Measurements from ENCODE around the gene FAM171A1. TPM values are rescaled to one million over a fixed set of nuclear protein-coding genes. Genes with fewer than 3 reads are reported as not detected.
A peak's percentile ranks its signal among the peaks of the same experiment; 100 is the strongest.
"Not testable (repeated sequence)": the region's sequence is repeated elsewhere in the genome, so short reads cannot be mapped to it uniquely, and the experiment has no call there.

The FAM171A1 gene
- 11.5 and 34.9 TPM in 2 replicates for total RNA-seq

DNA sequence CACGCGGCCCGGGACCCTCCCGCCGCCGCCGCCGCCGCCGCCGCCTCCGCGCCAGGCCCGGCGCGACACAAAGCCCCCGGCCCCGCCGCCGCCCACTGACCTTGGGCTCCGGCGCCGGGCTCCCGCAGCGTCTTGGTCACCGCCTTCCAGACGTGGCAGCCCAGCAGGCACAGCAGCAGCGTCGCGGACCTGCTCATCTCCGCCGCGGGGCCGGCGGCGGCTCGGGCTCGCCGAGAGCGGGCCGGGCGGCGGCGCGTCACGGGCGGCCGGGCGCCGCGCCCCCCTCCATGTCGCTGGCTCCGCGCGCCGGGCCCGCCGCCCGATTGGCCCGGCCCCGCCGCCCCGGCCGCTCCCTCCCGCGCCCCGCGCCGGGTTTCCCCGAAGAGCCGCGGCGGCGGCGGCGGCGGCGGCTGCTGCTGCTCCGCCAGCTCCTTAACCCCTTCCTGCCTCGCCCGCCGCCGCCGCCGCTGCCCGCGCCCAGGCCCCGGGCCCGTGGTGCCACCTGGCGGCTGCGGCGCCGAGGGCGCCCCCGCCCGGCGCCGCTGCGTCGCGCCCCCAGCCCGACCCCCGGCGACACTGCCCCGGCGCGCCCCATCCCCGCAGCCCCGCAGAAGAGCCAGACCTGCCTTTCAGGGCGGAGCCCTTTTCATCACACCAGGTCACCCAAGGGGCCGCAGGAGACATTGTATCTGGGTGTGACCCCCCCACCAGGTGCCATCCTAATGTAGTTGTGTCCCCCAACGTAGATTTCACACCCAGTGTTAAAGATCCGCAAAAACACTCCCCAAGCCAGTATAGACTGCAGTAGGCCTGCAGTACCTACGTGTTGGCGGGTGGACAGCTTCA lies at the start of gene FAM171A1:
Gene FAM171A1, minus strand, starts transcription at position 434 of the 846 bp plus-strand sequence. Its CDS starts 237 bp downstream, at position 197.
- no peak for DNase-seq (ENCODE audit: low read depth)

DNA sequence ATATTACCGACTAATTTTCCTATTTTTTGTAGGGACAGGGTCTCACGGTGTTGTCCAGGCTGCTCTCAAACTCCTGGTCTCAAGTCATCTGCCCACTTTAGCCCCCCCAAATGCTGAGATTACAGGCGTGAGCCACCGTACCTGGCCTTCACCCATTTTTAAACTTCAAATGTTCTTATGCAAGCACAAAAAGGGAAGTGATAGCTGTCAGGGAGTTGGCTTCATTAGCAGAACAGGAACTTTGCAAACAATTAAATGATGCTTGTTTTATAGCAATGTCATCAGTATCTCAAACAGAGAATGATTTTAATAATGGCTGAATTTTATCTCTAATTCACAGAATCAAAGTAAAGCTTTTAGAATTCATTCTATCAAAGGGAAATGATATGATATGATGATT lies 49.8 kb upstream of the FAM171A1 start:
- DNase-seq (ENCODE audit: low read depth): no peak

DNA sequence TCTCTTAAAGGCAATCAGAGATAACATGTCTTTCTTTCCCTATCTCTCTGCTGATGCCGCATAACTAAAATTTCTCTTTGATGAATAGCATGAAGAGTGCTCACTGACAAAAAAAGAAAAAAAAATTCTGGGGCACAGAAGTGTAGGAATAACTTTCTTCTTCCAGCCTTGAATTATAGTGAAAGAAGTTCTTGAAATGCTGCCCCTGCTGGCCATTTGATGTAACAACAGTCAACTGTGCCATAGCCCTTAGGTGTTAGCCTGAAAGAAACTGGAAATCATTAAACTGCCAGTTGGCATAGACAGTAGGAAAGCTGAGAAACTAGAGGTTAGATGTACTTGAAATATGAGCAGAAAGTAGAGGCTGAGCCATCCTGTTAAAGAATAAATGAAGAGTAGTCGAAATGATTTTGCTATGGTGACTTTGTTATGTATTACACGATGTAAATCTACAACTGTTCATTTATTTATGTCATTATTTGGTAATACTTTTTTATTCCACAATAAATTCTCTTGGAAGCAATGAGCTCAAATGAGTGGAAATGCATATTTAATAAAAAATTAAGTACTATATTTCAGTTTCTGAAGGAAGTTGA lies 48.3 kb upstream of the FAM171A1 start:
- peak; percentile 69 for DNase-seq (ENCODE audit: low read depth)

DNA sequence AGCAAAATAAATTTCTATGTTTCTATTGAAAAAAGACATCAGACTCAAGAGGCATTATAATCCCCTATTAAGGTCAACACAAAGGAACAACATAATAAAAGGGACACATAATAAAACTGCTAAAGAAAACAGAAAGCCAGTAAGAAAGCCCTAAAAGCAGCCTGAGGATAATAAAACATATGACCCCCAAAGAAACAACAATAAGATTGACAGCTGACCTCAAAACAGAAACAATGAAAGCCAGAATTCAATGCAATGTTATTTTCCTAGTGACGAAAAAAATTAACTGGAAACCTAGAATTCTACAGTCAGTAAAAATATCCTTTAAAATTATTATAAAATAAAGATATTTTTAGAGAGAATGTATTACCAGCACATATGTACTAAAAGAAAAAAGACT lies 44.9 kb upstream of the FAM171A1 start:
- no peak for DNase-seq (ENCODE audit: low read depth)

DNA sequence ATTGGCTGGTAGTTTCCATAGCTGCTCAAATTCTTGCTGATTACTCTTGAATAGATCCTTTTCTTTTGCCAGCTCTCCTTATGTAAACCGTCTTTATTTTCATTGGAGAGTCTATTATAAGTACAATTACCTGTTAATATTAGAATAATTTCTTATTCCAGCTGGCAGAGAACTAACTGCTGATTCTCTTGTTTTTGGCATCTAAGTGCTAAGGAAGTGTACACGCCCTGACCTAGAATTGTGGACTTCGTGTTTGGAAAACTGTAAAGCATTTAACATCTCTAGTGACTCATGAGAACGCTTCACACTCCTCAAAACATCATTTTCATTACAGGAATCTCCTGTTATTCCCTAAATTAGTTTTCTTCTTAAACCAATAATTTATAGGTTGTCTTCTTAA lies 39.9 kb upstream of the FAM171A1 start:
- DNase-seq (ENCODE audit: low read depth): no peak

DNA sequence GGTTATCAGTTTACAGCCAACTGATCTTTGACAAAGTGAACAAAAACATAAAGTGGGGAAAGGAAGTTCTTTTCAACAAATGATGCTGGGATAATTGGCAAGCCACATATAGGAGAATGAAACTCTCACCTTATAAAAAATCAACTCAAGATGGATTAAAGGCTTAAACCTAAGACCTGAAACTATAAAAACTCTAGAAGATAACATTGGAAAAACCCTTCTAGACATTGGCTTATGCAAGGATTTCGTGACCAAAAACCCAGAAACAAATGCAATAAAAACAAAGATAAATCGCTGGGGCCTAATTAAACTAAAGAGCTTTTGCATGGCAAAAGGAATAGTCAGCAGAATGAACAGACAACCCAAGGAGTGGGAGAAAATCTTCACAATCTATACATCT lies 38.3 kb upstream of the FAM171A1 start:
- DNase-seq (ENCODE audit: low read depth): not testable (repeated sequence)

DNA sequence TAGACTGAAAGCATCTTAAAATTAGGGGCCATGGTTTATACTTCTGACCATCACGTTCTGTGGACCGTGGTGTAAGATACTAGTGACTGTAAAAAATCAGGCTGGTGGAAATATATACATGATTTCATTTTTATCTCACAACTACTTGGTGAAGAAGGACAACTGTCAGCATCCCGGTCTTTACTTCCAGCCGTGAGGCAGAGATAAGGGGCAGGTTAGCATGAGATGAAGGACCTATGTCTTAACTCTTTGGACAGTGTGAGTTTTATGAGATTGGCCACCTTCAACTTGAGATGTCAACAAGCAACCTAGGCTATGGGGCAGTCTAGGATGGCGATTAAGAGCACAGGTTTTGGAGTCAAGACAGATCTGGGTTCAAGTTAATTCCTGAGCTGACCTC lies 37.5 kb upstream of the FAM171A1 start:
- no peak for DNase-seq (ENCODE audit: low read depth)

GRCh38 chr10:15405319-15405718 lies 34.2 kb upstream of the FAM171A1 start:
- DNase-seq (ENCODE audit: low read depth): no peak

DNA sequence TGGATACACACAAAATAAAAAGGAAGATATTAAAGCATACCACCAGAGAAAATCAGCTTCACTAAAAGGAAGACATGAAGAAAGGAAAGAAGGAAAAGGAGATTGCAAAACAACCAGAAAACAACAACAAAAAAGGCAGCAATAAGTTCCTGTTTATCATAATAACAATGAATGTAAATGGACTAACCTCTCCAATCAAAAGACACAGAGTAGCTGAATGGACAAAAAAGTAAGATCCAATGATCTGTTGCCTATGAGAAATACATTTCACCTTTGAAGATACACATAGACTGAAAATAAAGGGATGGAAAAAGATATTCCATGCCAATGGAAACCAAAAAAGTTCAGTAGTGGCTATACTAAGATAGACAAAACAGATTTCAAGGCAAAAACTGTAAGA lies 30.3 kb upstream of the FAM171A1 start:
- DNase-seq (ENCODE audit: low read depth): no peak

- DNase-seq (ENCODE audit: low read depth): not testable (repeated sequence)
Measured at GRCh38 chr10:15400461-15400860, 29.4 kb upstream of the FAM171A1 start.

DNA sequence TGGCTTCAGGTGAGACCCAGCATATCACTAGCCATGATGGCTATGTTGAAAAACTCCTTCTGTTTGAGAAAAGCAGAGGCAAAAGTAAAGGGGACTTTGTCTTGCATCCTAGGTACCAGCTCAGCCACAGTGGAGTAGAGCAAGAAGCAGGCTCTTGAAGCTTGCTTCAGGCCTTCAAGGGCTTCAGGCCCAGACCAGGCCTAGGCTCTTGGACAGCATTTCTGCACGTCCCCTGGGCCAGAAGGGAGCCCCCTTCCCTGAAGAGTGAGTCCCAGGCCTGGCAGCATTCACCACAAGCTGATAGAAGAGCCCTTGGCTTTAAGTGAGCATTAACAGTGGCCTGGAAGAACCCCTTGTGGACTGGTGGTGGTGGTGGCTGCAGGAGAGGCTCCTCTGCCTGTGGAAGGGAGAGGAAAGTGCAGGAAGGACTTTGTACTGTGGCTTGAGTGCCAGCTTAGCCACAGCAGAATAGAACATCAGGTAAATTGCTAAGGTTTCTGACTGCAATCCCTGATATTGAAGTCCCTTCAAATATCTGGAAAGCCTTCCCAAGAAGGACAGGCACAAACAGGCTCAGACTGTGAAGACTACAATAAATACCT lies 28.1 kb upstream of the FAM171A1 start:
- DNase-seq (ENCODE audit: low read depth): no peak

DNA sequence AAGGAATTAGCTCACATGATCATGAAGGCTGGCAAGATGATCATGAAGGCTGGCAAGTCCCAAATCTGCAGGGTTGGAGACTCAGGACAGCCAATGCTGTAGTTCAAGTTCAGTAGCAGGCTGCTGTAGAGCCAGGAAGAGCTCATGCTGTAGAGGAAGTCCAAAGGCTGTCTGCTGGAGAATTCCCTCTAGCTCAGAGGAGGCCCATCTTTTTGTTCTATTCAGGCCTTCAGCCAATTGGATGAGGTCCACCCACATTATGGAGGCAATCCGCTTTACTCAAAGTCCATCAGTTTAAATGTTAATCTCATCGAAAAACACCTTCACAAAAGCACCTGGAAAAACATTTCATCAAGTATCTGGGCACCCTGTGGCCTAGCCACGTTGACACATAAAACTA lies 24.8 kb upstream of the FAM171A1 start:
- no peak for DNase-seq (ENCODE audit: low read depth)

DNA sequence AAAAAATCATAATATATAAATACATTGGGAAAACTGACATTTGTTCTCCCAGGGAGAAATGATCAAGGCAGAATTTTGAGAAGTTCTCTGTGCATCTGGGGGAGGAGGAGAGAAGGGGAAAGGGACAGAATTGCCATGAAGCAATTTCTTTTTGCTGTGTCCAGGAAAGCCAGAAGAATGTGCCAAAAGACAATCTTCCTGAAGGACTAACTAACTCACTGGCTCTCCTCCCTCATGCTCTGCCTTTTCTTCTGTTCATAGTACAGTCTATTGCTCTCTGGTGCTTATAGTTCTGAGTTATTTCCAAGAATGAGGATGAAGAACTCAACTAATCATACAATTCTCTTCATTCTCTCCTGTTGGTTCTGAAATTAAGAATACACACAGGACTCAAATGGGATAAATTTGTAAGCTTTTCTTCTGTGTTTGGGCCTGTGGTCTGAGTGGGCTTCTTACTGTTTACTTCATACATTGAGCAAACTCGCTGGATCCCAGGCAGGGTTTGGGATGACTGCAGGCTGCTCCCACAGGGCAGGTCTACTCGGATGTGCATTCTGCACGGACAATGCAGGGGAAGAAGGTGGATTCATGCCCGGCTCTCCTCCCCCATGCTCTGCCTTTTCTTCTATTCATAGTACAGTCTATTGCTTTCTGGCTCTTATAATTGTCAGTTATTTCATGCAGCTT lies 22.2 kb upstream of the FAM171A1 start:
- no peak for DNase-seq (ENCODE audit: low read depth)

DNA sequence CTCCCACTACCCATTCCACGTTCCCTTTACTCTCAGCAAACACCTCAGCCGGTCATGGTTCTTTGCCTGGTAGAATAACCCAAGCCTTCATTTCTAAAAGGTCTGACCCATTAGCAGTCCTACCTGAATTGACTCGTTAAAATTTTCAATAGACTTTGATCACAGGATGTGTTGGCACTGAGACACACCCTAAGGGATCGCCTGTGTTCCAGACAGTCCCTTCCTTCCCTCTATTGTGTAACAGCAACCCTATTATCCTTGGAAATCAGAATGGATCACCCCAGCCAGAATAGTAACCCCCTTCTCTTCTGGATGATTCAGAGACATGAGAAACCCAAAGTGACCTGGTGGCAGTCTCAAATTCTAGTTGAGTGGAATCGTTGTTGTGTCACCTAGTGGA lies 20.4 kb upstream of the FAM171A1 start:
- no peak for DNase-seq (ENCODE audit: low read depth)

GRCh38 chr10:15388172-15388571 lies 17.1 kb upstream of the FAM171A1 start:
- not testable (repeated sequence) for DNase-seq (ENCODE audit: low read depth)

DNA sequence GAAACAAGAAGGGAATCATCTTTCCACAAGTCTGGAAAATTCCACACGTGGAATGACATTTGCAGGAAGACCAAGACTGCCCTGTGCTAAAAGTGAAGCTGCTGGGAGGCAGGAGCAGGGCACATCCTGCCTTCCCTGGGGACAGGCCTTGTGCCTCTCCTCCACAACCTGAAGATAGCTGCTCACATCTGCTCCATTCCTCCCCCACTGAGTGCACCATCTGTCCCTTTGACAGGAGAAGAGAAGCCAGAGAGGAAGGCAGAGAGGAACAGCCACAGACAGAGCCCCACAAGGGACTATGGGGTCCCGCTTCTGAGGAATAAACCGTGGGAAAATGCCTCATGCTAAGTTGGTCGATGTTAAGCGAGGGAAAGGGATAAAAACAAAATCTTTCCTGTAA lies 15.9 kb upstream of the FAM171A1 start:
- DNase-seq (ENCODE audit: low read depth): no peak

- no peak for DNase-seq (ENCODE audit: low read depth)
Measured at GRCh38 chr10:15385552-15386455, 14.7 kb upstream of the FAM171A1 start.

- no peak for DNase-seq (ENCODE audit: low read depth)
Measured at GRCh38 chr10:15381420-15381819, 10.3 kb upstream of the FAM171A1 start.

GRCh38 chr10:15379078-15379477 lies 8.0 kb upstream of the FAM171A1 start:
- no peak for DNase-seq (ENCODE audit: low read depth)

DNA sequence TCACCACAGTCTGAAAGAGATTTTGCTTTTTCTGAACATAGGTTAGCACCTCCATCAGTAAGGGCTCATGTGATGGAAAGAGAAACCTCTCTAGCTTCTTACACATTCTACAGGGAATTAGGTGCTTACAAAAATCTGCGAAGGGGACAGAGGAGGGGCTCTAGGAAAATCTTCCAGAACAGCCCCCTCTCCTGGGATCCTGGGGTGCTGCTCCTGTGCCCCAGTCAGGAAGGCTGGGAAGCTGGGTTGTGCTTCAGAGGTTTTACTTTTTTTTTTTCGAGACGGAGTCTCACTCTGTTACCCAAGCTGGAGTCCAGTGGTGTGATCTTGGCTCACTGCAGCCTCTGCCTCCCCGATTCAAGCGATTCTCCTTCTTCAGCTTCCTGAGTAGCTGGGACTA lies 7.5 kb upstream of the FAM171A1 start:
- DNase-seq (ENCODE audit: low read depth): no peak

GRCh38 chr10:15374566-15374965 lies 3.5 kb upstream of the FAM171A1 start:
- no peak for DNase-seq (ENCODE audit: low read depth)

All from renal cortical epithelial cell (primary cell).